Heart left ventricle (tissue), 13 donors: ENCODE results near the gene TGFB1I1.

Experiments
- CTCF ChIP-seq, 12 donors: fragments of 200-600 bp; sonication (generic) in 4 of 12; IDR thresholded peaks; one replicate each; pipeline versions ENCODE4 v1.5.0 to v1.8.0; 2018 to 2022; ENCODE audit warnings: antibody characterized with exemption in 12 of 12, mild to moderate bottlenecking in 5 of 12
- POLR2A ChIP-seq, 2 donors: fragments of 450-650 bp; IDR thresholded peaks; one replicate each; pipeline ENCODE4 v1.6.1; 2017; ENCODE audit warnings: antibody characterized with exemption in 2 of 2, mild to moderate bottlenecking in 2 of 2, moderate library complexity in 2 of 2
- donor health status: ischemic (EF 13 %, LVEDD 7.1; RV severe dilation, severe dysfunction).
- donor health status: DM: no; HTN: yes; CAD: no.
- donor health status: DM: no; HTN: no; CAD: no.
- donor health status: ischemic (EF 25% LVEDD 6.9; RV normal size, moderate dysfunction).
- donor health status: ischemic (EF 25% LVEDD 5.7; RV mildly dilated, moderate dysfunction).
- donor health status: ischemic (EF 35%, LVEDD 5.7; RV mildly dilated, moderate dysfunction).
- donor health status: nonischemic (EF 11% LVEDD 7.7; RV severe dilation, severe dysfunction).
- donor health status: DM: yes; HTN: yes; CAD: no.
- donor health status: PGD.
- donor health status: ischemic (EF 29% LVEDD 5.4; RV normal size, mild dysfunction).
- donor health status: nonischemic (EF 23%, LVEDD 6.1; RV moderate dilation, normal function).

DNA sequence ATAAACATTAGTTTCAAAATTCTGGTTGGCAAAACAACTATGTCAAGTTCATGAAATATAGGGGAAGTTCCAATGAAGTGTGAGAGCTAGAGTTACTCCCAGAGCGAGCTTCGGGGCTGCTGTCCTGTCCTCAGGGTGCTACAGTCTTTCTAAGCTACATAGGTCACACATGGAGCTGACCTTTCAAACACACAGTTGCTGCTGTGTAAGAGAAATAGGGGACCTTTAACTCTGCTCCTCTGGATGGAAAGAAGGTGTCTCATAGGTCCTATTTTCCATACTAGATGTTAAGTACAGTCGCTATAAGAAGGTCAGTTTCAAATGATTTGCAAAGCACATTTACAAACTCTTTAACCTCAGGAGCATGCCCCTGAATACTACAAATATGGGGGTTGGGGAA is 49.4 kb downstream of the TGFB1I1 start:
- TF ChIP-seq POLR2A (IDR thresholded peaks at IDR 0.05) = no peak
- TF ChIP-seq CTCF (IDR thresholded peaks at IDR 0.05) = no peak
